ENCODE results near the gene DLGAP1.

- TF ChIP-seq, protein P1, sequence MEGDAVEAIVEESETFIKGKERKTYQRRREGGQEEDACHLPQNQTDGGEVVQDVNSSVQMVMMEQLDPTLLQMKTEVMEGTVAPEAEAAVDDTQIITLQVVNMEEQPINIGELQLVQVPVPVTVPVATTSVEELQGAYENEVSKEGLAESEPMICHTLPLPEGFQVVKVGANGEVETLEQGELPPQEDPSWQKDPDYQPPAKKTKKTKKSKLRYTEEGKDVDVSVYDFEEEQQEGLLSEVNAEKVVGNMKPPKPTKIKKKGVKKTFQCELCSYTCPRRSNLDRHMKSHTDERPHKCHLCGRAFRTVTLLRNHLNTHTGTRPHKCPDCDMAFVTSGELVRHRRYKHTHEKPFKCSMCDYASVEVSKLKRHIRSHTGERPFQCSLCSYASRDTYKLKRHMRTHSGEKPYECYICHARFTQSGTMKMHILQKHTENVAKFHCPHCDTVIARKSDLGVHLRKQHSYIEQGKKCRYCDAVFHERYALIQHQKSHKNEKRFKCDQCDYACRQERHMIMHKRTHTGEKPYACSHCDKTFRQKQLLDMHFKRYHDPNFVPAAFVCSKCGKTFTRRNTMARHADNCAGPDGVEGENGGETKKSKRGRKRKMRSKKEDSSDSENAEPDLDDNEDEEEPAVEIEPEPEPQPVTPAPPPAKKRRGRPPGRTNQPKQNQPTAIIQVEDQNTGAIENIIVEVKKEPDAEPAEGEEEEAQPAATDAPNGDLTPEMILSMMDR (IDR thresholded peaks at IDR 0.05; ENCODE audit: control extremely low read depth in 1 of 3, insufficient read depth in 1 of 3, low read depth in 1 of 3, low read length in 3 of 3), result no peak
- TF ChIP-seq MAX (IDR thresholded peaks at IDR 0.05) (no peak), TEAD4 (IDR thresholded peaks at IDR 0.05; ENCODE audit: low read depth, low read length) (no peak), SUZ12 (IDR thresholded peaks at IDR 0.05; ENCODE audit: low read length) (no peak), TBP (IDR thresholded peaks at IDR 0.05; ENCODE audit: low read depth, low read length) (no peak)
These were observed 172.2 kb downstream of the DLGAP1 start for GRCh38 chr18:4282954-4283353.
